ENCODE measurements around the gene IFT74. TPM values are rescaled to one million over a fixed set of nuclear protein-coding genes. Genes with fewer than 3 reads are reported as not detected.

The IFT74 gene
- 28.6 TPM for total RNA-seq (ENCODE audit: insufficient read depth, low replicate concordance)

GRCh38 chr9:26955921-26956859 is at the start of gene IFT74:
Gene IFT74 (plus strand): TSS chr9:26956412. CDS start chr9:26961968, 5,556 bp downstream.
- peak; percentile 100 for DNase-seq (ENCODE audit: low spot score)

- DNase-seq (ENCODE audit: low spot score) = no peak
Observed at GRCh38 chr9:26913138-26913668, 43.0 kb upstream of the IFT74 start.

GRCh38 chr9:26919698-26920097 is 36.5 kb upstream of the IFT74 start:
- DNase-seq (ENCODE audit: low spot score) = no peak

GRCh38 chr9:26925609-26926008 is 30.6 kb upstream of the IFT74 start:
- DNase-seq (ENCODE audit: low spot score) = no peak

GRCh38 chr9:26928902-26929495 is 27.2 kb upstream of the IFT74 start:
- no peak for DNase-seq (ENCODE audit: low spot score)

GRCh38 chr9:26935847-26936246 is 20.4 kb upstream of the IFT74 start:
- DNase-seq (ENCODE audit: low spot score) = no peak

- no peak for DNase-seq (ENCODE audit: low spot score)
Observed at GRCh38 chr9:26937816-26938371, 18.3 kb upstream of the IFT74 start.

GRCh38 chr9:26939955-26940711 is 16.1 kb upstream of the IFT74 start:
- DNase-seq (ENCODE audit: low spot score) = no peak

GRCh38 chr9:26940779-26941178 is 15.4 kb upstream of the IFT74 start:
- DNase-seq (ENCODE audit: low spot score) = no peak

GRCh38 chr9:26945591-26945990 is 10.6 kb upstream of the IFT74 start:
- no peak for DNase-seq (ENCODE audit: low spot score)

- peak; percentile 95 for DNase-seq (ENCODE audit: low spot score)
Observed at GRCh38 chr9:26946753-26947727, 9.2 kb upstream of the IFT74 start, which contains the start of gene PLAA. Gene PLAA (minus strand): TSS chr9:26947242. CDS start chr9:26947045, 197 bp downstream.

GRCh38 chr9:26947736-26948135 is 8.5 kb upstream of the IFT74 start:
- DNase-seq (ENCODE audit: low spot score) = no peak

GRCh38 chr9:26949637-26950069 is 6.6 kb upstream of the IFT74 start:
- no peak for DNase-seq (ENCODE audit: low spot score)

GRCh38 chr9:26950521-26950920 is 5.7 kb upstream of the IFT74 start:
- DNase-seq (ENCODE audit: low spot score) = no peak

GRCh38 chr9:26951794-26952193 is 4.4 kb upstream of the IFT74 start:
- no peak for DNase-seq (ENCODE audit: low spot score)

GRCh38 chr9:26954050-26954508 is 2.1 kb upstream of the IFT74 start:
- DNase-seq (ENCODE audit: low spot score) = no peak

GRCh38 chr9:26955222-26955903 is 849 bp upstream of the IFT74 start:
- DNase-seq (ENCODE audit: low spot score) = peak; percentile 38

GRCh38 chr9:26956860-26957233 is 635 bp downstream of the IFT74 start:
- DNase-seq (ENCODE audit: low spot score) = no peak

GRCh38 chr9:26971721-26972120 is 15.5 kb downstream of the IFT74 start:
- no peak for DNase-seq (ENCODE audit: low spot score)
